ENCODE data around the gene RBM8A. TPM values are rescaled to one million over a fixed set of nuclear protein-coding genes. Genes with fewer than 3 reads are reported as not detected.

RBM8A gene
- total and polyA plus RNA-seq, 9 of the 15 experiments (the other 6 are each of a cell fraction or from before 2014, with no cell fraction given): 215 to 1,035 (median 291) TPM

DNA sequence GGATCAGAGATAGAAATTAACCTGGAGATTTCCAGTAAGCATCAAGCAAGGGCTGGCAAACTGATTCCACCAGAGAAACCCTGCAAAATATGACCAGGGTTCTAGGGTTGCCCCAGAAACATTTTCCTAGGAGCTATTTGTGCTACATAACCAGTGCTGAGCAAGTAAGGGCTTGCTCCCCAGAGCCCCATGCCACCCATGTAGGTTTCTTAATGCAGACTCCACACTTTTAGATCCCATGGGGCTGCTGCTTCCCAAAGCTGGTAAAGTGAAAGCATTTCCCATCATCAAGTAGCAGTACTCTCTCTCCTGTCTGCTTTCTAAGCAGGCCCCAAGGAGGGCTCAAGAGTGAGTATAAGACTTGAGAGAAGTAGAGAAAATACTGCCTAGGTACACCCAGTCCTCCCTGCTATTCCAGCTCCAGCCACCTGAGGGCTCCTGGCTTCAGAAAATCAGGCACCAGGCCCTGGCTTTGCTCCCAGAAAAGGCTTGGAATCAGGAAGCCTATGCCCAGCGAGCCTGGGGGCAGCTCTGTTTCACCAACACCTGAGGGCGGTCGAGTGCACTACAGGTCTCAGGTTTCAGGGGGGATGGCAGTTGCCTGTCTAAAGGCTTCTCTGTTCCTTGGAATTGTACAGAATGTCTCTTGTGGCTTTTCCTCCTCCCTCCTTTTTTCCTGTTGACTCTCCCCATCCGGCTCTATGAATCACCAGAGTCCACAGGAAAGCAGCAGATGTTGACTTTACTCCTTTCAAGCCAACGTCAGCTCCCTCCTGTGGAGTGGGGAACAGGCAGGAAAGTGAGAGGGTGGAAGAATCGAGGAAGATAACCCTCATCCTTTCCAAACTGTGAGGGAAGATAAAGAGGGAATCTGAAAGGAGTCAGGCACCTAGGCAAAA is 35.4 kb downstream of the RBM8A start (continued):
- TF ChIP-seq, protein P1, sequence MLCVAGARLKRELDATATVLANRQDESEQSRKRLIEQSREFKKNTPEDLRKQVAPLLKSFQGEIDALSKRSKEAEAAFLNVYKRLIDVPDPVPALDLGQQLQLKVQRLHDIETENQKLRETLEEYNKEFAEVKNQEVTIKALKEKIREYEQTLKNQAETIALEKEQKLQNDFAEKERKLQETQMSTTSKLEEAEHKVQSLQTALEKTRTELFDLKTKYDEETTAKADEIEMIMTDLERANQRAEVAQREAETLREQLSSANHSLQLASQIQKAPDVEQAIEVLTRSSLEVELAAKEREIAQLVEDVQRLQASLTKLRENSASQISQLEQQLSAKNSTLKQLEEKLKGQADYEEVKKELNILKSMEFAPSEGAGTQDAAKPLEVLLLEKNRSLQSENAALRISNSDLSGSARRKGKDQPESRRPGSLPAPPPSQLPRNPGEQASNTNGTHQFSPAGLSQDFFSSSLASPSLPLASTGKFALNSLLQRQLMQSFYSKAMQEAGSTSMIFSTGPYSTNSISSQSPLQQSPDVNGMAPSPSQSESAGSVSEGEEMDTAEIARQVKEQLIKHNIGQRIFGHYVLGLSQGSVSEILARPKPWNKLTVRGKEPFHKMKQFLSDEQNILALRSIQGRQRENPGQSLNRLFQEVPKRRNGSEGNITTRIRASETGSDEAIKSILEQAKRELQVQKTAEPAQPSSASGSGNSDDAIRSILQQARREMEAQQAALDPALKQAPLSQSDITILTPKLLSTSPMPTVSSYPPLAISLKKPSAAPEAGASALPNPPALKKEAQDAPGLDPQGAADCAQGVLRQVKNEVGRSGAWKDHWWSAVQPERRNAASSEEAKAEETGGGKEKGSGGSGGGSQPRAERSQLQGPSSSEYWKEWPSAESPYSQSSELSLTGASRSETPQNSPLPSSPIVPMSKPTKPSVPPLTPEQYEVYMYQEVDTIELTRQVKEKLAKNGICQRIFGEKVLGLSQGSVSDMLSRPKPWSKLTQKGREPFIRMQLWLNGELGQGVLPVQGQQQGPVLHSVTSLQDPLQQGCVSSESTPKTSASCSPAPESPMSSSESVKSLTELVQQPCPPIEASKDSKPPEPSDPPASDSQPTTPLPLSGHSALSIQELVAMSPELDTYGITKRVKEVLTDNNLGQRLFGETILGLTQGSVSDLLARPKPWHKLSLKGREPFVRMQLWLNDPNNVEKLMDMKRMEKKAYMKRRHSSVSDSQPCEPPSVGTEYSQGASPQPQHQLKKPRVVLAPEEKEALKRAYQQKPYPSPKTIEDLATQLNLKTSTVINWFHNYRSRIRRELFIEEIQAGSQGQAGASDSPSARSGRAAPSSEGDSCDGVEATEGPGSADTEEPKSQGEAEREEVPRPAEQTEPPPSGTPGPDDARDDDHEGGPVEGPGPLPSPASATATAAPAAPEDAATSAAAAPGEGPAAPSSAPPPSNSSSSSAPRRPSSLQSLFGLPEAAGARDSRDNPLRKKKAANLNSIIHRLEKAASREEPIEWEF (CRISPR knock-in tag; IDR thresholded peaks at IDR 0.05): no peak
- TF ChIP-seq PHB (CRISPR knock-in tag; IDR thresholded peaks at IDR 0.05) (no peak), JUN (IDR thresholded peaks at IDR 0.05; ENCODE audit: borderline replicate concordance, low read depth, low read length) (peak; percentile 24; the same call in 1 of the 2 replicates), JUN (CRISPR knock-in tag; IDR thresholded peaks at IDR 0.05; ENCODE audit: borderline replicate concordance) (no peak), JUND (IDR thresholded peaks at IDR 0.05; ENCODE audit: borderline replicate concordance, low read depth, low read length) (no peak; the same call in none of the 2 replicates), JUND (tag; IDR thresholded peaks at IDR 0.05; ENCODE audit: borderline replicate concordance, low read depth, low read length) (peak; percentile 55; the same call in 2 of the 3 replicates), DPF2 (IDR thresholded peaks at IDR 0.05) (peak; percentile 24; the same call in 1 of the 2 replicates)
- TF ChIP-seq, protein P2, sequence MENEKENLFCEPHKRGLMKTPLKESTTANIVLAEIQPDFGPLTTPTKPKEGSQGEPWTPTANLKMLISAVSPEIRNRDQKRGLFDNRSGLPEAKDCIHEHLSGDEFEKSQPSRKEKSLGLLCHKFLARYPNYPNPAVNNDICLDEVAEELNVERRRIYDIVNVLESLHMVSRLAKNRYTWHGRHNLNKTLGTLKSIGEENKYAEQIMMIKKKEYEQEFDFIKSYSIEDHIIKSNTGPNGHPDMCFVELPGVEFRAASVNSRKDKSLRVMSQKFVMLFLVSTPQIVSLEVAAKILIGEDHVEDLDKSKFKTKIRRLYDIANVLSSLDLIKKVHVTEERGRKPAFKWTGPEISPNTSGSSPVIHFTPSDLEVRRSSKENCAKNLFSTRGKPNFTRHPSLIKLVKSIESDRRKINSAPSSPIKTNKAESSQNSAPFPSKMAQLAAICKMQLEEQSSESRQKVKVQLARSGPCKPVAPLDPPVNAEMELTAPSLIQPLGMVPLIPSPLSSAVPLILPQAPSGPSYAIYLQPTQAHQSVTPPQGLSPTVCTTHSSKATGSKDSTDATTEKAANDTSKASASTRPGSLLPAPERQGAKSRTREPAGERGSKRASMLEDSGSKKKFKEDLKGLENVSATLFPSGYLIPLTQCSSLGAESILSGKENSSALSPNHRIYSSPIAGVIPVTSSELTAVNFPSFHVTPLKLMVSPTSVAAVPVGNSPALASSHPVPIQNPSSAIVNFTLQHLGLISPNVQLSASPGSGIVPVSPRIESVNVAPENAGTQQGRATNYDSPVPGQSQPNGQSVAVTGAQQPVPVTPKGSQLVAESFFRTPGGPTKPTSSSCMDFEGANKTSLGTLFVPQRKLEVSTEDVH (IDR thresholded peaks at IDR 0.05; ENCODE audit: low read depth, partially characterized antibody): peak; percentile 37
- TF ChIP-seq, protein P3, sequence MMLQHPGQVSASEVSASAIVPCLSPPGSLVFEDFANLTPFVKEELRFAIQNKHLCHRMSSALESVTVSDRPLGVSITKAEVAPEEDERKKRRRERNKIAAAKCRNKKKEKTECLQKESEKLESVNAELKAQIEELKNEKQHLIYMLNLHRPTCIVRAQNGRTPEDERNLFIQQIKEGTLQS (IDR thresholded peaks at IDR 0.05): peak; percentile 60; the same call in 1 of the 2 replicates
- TF ChIP-seq, protein P3 (CRISPR knock-in tag; conservative IDR thresholded peaks at IDR 0.05): no peak
- TF ChIP-seq, protein P4, sequence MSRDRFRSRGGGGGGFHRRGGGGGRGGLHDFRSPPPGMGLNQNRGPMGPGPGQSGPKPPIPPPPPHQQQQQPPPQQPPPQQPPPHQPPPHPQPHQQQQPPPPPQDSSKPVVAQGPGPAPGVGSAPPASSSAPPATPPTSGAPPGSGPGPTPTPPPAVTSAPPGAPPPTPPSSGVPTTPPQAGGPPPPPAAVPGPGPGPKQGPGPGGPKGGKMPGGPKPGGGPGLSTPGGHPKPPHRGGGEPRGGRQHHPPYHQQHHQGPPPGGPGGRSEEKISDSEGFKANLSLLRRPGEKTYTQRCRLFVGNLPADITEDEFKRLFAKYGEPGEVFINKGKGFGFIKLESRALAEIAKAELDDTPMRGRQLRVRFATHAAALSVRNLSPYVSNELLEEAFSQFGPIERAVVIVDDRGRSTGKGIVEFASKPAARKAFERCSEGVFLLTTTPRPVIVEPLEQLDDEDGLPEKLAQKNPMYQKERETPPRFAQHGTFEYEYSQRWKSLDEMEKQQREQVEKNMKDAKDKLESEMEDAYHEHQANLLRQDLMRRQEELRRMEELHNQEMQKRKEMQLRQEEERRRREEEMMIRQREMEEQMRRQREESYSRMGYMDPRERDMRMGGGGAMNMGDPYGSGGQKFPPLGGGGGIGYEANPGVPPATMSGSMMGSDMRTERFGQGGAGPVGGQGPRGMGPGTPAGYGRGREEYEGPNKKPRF (IDR thresholded peaks at IDR 0.05; ENCODE audit: low read depth, low read length): no peak
- TF ChIP-seq, protein P5, sequence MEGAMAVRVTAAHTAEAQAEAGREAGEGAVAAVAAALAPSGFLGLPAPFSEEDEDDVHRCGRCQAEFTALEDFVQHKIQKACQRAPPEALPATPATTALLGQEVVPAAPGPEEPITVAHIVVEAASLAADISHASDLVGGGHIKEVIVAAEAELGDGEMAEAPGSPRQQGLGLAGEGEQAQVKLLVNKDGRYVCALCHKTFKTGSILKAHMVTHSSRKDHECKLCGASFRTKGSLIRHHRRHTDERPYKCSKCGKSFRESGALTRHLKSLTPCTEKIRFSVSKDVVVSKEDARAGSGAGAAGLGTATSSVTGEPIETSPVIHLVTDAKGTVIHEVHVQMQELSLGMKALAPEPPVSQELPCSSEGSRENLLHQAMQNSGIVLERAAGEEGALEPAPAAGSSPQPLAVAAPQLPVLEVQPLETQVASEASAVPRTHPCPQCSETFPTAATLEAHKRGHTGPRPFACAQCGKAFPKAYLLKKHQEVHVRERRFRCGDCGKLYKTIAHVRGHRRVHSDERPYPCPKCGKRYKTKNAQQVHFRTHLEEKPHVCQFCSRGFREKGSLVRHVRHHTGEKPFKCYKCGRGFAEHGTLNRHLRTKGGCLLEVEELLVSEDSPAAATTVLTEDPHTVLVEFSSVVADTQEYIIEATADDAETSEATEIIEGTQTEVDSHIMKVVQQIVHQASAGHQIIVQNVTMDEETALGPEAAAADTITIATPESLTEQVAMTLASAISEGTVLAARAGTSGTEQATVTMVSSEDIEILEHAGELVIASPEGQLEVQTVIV (CRISPR knock-in tag; IDR thresholded peaks at IDR 0.05; ENCODE audit: borderline replicate concordance): no peak

Data from K562 (cell line).